ENCODE measurements around the gene SHANK2.
A peak's percentile ranks its signal among the peaks of the same experiment; 100 is the strongest.

Gene SHANK2

DNA sequence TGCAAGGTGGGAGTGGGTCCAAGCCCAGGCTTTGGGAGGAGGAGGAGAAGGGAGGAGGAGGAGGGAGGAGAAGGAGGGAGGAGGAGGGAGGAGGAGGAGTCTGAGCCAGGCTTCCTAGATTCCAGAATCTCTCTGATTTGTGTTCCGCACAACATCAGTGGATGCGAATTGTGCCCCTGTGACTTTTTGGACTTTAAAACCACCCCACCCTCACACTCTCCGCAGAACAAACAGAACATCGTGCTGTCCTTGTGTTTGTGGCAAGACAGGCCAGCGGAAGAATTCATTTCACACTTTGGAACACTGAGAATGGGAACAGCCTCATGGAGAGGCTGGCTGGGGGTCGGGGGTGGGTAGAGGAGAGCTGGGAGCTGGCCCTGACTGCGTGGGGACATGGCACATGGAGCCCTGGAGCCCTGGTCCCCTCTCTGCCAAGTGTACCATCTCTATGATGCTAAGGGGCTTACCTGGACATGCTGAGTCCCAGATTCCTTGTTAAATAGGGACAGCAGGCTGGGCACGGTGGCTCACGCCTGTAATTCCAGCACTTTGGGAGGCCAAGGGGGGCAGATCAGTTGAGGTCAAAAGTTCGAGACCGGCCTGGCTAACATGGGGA is 16.4 kb upstream of the SHANK2 start:
- DNase-seq, result no peak

DNA sequence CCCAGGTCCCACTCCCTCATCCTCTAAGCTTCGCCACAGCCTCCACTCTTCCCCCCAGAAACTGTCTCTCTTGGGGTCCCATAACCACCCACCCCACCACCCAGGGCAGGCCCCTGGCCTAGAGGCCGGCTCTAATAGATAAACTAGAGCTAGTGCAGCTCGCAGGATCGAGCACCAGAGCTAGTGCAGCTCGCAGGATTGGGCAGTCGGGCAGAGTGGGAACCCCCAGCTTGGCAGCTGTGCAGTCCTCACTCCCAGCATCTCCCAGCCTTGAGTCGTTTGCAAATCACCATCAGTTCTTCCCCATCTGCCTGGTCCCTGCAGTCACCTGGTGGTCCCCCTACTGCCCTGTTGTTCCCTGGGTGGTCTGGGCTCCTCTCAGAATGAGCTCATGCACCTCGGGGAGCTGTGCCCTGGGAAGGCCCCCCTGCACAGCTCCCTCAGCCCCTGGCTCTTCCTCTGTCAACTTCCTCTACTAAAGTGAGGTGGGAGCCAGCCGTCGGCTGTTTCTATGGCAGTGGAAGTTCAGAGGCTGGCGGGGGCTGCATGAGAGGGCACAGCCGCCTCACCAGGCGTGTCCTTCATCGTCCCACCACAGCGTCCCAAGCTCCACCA is 15.5 kb upstream of the SHANK2 start:
- no peak for DNase-seq

DNA sequence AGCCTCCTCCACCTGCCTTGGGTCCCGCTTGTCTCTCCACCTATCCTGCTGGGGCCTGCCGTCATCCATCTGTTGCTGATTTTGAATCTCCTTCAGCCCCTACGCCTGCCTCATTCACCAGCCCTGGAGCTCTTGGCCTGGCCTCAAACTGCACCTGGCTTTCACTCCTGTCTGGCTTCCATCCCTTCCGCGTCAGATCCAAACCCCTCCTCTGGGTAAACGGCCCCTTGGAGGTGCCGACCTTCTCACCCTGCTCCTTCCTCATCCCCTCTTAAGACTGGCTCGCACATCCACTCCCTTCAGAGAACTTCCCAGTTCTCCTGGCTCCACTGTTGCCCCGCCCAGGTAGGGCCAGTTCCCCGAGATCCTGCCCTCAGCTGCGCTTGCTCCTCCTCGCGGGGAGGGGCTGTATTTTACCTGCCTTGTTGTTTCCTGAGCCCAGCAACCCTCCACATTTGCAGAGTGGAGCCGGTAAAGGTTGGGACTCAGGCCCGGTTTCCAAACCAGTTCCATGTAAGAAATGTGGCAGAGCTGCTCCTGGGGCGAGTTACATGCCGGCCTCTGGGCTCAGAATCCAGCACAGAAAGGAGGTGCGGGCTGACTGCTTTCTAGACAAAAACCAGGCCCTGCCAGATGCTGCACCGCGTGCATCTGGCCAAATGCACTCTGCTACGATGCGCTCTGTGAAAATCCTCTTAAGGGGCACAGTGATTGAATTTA is 13.9 kb upstream of the SHANK2 start:
- DNase-seq, result no peak

DNA sequence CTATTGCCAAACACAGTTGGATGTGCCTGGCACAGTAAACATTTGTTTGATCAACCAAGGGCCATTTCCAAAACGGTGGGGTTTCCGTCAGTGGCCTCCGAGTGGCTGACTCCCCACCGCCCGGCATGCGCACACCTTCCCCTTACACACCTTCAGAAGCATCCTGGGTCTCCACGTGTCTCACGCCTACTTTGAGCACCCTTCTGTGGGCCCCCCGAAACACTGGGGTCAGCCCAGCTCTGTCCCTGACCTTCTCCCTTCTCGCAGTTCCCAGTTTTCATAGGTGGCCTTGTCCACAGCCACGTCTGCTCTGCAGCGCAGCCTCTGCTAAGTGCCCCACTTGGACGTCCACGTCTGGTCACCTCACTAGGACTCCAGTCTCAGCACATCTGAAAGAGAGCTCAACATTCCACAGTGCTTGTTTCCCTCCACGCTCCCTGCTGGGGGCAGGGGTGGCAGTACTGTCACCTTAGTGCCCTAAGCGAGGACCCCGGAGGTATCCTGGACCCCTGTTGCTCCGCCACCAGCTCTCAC is 13.2 kb upstream of the SHANK2 start:
- DNase-seq, result no peak

DNA sequence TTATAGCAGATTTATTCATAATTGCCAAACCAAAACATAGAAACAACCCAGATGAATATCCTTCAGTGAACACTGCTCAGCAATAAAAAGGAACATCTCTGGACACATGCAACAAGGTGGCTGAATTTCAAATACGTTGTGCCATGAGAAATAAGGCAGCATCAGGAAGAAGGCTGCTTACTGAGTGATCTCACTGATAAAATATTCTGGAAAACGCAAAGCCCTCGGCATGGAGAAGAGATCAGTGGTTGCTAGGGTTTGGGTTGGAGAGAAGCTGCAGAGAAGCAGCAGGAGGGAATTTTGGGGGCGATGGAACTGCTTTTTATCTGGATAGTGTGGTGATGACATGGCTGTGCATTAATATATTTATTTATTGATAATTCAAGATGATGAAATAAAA is 11.0 kb upstream of the SHANK2 start:
- DNase-seq, result no peak

DNA sequence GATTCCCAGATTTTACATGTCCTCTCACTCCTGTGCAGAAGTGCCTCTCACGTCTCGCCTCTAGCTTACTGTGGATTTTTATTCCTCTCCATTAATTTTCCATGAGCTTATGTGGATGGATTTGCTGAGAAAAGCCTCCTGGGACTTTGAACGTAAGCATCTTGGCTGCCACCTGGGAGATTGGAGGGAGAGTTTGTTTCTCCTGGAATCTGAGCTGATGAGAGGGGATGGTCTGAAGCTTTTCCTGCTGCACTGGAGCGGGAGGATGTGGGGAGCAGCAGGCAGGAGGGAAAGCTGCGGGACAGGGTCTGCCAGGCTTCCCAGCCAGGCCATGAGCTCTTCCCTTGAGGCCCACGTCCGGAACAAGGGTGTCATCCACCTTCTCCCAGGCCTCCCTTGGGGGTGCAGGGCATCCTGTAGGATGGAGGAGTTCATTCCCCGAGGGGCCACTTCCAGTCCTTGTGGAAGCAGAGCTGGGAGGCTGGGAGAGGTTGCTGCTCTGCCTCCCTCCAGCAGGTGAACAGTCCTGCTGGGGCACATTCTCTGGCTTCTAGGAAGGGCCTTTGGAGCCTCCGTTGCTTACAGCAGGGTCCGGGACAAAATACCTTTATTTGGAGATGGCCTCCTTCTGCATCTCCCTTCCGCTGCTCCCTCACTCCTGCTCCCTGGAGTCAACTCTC is 3.6 kb upstream of the SHANK2 start:
- no peak for DNase-seq

DNA sequence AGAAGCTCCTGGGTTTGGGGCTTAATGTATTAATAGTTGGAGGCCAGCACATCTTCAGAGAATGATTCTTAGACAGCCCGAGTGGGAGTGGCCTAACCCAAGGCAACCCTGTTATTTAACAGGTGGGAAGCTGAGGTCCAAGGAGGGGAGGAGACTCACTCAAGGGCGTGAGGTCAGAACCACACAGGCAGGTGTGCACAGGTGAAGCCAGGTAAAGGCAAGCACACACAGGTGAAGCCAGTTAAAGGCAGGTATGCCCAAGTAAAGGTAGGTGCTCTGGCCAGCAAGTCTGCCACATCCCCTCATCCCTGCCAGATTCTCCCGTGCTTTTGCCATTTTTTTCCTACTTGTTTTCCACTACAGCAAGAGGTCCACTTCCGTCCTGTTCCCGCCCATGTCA is 2.9 kb upstream of the SHANK2 start:
- DNase-seq, result no peak

DNA sequence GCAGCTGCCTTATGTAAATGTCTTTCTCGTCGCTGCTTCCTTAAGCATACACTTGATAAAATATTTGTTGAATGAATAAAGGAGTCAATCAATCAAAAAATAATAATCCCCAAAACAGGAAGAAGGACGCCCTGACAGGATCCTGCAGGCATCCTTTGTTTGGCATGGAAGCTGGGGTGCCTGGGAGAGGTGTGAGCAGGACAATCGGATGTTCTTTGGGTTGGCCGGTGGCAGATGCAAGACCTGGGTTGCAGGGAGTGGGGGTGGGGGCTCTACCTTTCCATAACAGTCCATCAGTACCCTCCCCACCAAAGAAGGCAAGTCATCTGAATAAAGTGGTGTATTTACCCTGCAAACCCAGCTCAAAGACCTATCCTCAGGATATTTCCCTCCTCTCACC is 1.4 kb upstream of the SHANK2 start:
- DNase-seq, result no peak

DNA sequence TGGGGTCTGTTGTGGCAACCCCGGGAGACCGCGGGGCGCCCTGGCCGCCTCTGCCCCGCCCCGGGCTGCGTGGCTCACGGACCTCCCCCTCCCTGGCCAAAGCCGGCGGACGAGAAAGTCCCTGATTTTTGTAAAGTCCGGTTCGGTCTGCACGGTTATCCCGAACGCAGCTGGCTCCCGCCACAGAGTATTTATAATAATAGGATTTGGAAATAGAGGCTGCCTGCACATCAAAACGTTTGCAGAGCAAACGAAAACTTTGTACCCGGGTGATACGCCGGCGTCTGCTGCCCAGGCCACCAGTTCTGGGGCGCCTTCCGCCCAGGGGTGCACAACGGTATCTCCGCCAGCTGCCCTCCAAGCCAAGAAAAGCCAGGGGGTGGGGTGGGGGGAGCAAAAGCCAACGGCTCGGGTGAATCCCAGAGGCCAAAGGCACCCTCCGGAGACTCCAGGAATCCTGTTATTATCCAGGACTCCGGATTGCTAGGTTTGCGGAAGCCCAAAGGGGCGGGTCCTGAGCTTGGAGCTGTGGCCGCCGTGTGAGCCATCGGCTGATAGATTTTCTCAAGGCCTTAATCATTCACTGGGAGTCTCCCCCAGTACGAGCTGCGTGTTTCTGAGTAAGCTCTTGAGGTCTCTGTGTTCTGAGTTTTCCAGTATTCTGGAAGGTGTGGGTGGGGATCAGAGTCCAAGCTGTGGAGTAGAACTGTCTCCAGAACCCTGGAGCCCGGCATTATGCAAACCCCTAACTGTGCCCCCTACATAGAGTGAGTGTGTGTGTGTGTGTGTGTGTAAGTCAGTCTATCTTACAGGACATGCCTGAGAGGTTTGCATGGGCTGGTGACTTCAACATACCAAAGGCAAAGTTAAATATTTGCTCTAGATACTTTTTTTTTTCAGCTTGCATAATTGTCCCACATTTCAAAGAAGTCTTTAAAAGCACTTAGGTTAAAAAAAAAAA is 673 bp upstream of the SHANK2 start:
- no peak for DNase-seq

DNA sequence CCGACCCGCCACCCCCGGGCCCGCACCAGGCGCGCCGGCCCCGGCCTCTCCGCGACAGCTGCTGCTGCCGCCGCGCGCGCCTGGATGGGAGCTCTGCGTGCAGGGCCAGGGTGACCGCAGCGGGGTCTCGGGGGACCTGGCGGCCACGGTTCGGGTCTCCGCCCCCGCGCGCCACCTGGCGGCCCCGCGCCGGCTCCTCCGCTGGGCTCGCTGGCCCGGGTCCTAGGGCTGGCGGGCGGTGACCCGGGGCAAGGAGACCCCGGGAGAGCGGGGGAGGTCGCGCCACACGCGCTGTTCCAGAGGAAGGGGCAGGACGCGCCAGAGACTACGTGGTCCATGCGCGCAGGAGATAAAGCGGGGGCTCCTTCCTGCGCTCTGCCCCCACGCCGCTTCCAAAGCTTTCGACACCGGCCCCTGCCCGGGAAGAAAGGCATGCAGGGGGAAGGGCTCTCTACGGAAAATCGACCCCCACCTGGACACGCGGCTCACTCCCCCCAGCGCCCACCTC is 562 bp downstream of the SHANK2 start:
- DNase-seq, result no peak

DNA sequence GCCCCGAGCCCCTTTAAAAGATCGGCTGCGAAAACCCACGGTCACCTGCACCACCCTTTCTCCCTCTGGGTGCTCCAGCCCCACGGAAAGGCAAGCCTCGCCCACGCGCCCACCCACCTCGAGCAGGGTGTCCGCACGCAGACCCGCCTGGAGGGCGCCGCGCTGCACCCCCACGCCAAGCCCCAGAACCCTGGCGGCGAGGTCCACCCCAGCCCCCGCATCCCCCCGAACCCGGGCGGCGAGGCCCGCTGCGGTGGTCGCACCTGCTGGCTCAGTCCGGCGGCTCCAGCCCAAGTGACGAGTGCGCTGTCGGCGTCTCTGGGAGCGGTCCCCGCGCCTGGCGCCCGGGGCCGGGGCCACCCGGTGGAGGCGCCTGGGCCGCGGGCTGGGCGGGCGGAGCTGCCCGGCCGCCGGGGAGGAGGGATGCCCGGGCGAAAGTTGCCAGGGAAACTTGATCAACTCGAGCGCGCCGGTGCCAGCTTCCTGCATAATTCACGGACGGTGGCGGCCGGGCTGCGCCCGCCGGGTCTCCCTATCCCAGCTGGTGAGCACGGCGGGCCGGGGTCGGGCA is 1.1 kb downstream of the SHANK2 start:
- no peak for DNase-seq

DNA sequence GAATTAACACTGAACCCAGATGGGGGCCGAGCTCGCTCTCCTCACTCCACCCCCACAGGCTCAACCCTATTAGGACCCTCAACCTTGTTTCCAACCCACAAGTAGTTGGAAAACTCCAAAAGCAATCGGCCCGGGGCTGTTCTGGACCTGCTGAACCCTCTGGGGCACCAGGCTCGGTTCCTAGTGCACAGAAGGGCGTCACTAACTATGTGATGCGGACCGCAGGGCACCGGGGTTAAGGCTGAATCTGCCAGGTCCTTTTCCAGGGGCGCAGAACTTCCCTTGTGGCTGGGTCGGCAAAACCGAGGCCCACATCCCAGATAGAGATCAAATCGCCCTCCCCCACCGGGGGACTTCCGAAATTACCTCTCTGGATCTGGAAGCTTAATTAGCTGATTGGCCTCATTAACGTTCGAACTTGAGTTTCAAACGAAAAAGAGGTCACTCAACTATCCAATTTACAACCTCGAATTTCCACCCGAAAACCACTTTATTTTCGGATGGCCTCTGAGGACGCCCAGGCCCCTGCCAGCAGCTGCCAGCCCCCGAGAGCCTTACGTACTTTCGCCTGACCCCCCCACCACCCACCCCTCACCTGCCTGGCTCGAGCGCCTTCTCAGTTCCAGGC is 1.7 kb downstream of the SHANK2 start:
- DNase-seq, result no peak

DNA sequence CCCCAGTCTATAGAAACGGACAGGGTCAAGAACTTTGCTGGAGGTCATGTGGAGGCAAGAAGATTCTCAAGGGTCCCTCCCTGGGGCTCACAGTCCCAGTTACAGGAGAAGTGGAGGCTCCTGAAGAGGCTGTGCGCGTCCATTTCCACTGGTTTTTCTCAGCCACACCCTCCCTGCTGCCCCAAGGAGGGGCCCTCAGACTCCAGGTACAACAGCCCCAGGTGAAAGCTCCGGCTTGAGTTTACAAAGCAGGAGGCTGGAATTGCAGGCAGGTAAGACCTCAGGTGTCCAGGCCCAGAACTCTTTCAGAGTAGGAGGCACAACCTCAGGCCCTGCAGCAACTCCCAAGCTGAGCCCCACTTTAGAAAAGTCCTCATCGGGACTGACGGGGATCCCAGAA is 3.1 kb downstream of the SHANK2 start:
- no peak for DNase-seq

DNA sequence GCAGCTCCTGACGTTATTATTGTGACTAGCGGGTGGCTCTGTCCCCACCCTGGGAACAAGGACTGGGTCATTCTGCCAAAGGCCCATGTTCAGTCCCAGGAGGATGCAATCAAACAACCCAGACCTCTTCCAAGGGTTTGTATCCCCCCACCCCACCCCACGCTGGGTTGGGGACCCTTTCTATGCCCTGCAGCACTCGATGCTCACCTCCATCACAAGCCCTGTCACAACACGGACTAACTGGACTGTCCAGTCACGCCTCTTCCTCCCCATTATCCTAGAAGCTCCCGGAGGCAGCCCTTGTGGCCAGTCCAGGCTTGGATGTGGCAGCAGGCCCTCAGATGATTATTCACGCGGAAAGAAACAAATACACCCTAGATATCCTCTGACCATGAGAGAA is 3.7 kb downstream of the SHANK2 start:
- no peak for DNase-seq

DNA sequence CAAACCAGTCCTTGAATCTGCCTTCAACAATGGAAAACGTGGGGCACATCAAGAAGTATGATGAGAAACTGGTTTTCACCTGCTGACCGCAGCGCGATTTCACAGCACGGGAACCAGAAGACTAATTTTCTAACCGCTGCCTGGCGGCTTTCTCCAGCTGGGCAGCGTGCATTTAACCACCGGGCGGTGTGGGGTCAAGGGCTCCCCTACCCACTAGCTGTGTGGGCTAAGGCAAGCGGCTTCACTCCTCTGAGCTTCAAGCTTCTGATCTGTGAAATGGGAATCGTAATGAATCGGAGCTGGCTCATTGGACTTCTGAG is 4.2 kb downstream of the SHANK2 start:
- DNase-seq, result no peak

DNA sequence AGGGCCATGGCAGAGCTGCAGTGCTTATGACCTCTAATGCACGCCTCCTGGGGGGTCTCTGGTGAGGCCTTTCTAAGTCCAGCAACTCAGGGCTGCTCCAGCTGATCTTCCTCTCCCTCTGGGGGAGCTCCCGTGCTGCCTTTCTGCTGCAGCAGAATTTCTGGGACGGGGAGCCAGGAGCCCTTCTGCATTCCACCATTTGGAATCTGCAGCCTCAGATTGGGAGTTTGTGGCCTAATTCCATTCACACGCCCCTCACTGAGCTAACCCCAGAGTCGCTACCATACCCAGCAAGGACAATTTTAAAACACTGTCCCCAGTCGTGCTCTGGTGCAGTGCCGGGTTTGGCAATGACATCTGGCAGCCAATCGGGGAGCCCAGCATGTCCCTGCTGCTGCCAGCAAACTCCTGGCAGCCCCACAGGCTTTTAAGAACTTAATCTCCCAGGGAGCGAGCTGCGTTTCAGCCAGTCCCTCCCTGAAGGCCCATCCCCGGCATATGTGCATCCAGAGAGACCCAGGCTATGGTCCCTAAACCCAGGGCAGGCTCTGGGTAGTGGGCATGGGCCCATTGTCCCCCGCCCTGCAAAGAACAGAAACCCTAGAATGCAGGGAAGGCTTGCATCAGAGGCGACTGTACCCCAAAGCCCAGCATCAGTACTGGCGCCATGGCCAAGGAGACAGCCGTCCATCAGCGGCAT is 4.7 kb downstream of the SHANK2 start:
- DNase-seq, result peak; percentile 67

DNA sequence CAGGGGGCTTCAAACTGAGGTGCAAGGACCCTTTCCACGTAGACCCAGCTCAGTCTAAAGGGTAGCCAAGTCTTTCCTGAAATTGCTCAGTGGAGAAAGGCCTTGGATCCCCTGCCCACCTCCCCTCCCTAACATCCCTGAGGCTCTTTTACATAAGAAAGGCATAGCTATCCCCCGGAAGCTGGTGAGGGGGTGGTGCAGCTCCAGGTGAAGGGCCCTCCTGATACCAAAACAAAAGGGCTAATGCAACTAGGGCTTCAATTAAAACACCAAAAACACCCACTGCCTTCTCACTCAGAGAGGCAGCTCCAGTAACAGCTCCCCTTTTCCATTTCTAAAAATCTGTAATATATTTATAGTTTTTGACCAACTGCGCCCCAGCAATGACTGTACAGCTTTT is 5.8 kb downstream of the SHANK2 start:
- no peak for DNase-seq

DNA sequence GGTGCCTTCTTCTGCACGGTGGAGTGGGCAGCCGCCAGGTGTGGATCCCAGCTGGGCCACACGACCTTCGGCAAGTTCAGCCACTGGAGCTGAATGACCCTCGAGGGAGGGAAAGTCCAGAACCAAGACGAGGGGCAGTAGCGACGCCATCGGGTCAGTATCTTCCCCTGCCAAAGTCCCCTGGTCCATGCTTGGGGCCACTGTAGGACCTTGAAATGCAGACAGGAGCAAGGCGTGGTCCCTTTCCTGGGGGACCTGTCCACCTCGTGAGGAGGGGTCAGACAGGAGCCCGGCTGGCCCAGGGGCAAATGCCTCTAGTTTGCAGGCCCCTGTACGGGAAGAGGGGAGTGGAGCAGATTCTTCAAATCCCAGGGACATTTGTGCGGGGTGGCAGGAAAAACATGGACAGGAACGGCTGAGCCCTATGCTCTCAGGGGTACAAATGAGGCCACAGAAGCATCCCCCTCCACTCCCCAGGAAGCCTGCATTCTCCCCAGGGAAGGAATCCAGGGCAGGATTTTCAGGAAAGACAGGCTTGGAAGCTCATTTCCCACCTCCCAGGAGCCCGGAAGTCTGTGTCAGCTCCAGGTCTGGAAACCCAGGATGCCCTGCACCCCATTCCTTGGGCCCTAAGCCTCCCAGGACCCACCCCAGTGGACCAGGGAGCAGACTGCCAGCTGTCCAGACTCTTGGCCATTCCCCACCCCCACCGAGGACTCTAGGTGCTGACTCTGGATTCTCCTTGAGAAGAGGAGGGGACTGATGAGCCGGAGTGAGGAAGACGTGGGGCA is 6.6 kb downstream of the SHANK2 start:
- no peak for DNase-seq

DNA sequence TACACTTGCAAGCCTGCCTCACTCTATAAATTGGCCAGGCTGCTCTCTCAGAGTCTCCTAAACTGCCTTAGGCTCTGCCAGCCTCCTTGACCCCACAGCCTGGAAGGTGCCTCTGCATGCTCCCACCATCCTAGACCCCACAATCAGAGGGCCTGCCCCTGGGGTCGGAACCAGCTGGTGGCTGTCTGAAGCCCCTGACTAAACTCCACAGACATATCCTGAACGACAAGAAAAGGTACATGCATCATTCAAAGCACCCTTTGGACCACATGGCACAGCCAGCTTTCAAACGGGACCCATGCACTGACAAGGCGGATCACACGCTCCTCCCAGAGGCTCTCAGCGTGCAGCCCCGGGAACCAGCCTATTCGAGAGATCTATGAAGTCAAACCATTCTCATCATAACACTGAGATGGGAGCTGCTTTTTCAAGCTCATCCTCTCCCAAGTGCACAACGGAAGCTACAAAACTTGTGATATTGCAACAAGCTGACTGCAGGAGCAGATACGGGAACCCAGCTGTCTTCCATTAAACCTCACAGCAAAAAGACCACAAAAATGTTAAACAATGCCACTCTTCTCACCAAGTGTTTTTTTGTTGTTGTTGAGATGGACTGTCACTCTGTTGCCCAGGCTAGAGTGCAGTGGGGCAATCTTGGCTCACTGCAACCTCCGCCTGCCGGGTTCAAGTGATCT is 8.1 kb downstream of the SHANK2 start:
- DNase-seq, result no peak

DNA sequence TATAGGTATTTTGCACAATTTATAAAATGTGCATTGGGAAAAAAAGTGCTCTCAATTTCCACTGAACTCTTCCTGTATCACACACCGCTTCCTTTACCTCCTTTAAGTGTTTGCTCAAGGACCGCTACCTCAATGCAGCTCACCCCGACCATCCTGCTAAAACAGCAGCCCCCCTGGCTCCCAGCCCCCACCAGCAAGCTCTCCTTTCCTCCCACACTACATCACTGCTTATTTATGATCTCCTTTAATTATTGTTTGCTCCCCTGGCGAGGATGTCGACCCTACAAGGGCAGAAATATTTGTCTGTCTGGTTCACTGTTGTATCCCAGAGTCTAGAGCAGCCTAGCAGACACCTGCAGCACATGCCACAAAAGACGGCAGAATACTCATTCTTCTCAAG is 10.0 kb downstream of the SHANK2 start:
- no peak for DNase-seq

All from NCI-H1694 treated with DMSO at 0.1 percent for 48 hours (cell line).